A204.1 (cell line): ENCODE measurements around the gene CR2.
"Not testable (repeated sequence)": the region's sequence is repeated elsewhere in the genome, so short reads cannot be mapped to it uniquely, and the experiment has no call there.

Experiments
- FAIRE-seq: peaks from 2 replicates; lab custom pipeline; 2012; peaks lifted over from hg19 to GRCh38; lab: Jason Lieb, UNC

CR2 gene

GRCh38 chr1:207454046-207454964 lies at the start of gene CR2:
CR2 (plus strand) TSS chr1:207454328; CDS start chr1:207454419, 91 bp downstream.
- FAIRE-seq, result no peak

GRCh38 chr1:207404849-207405525 lies 49.1 kb upstream of the CR2 start:
- FAIRE-seq, result peak; percentile 84

- FAIRE-seq, result no peak
These were observed 48.3 kb upstream of the CR2 start for GRCh38 chr1:207405814-207406213.

GRCh38 chr1:207407655-207408260 lies 46.4 kb upstream of the CR2 start:
- FAIRE-seq, result no peak

GRCh38 chr1:207412845-207413244 lies 41.3 kb upstream of the CR2 start:
- FAIRE-seq, result no peak

- FAIRE-seq, result no peak
These were observed 39.5 kb upstream of the CR2 start for GRCh38 chr1:207414606-207415108.

- no peak for FAIRE-seq
These were observed 37.1 kb upstream of the CR2 start for GRCh38 chr1:207417076-207417475.

- FAIRE-seq, result no peak
These were observed 35.8 kb upstream of the CR2 start for GRCh38 chr1:207418351-207418750.

GRCh38 chr1:207420109-207420508 lies 34.0 kb upstream of the CR2 start:
- no peak for FAIRE-seq

- no peak for FAIRE-seq
These were observed 33.0 kb upstream of the CR2 start for GRCh38 chr1:207421078-207421477.

- FAIRE-seq, result no peak
These were observed 30.4 kb upstream of the CR2 start for GRCh38 chr1:207423560-207424292.

GRCh38 chr1:207424570-207425131 lies 29.5 kb upstream of the CR2 start:
- FAIRE-seq, result no peak

GRCh38 chr1:207427832-207428585 lies 26.1 kb upstream of the CR2 start:
- no peak for FAIRE-seq

GRCh38 chr1:207428783-207429182 lies 25.3 kb upstream of the CR2 start:
- FAIRE-seq, result no peak

- FAIRE-seq, result no peak
These were observed 24.2 kb upstream of the CR2 start for GRCh38 chr1:207429963-207430362.

GRCh38 chr1:207430602-207431001 lies 23.5 kb upstream of the CR2 start:
- FAIRE-seq, result no peak

- FAIRE-seq, result no peak
These were observed 22.6 kb upstream of the CR2 start for GRCh38 chr1:207431508-207431907.

- FAIRE-seq, result no peak
These were observed 20.7 kb upstream of the CR2 start for GRCh38 chr1:207433435-207433834.

GRCh38 chr1:207436746-207437145 lies 17.4 kb upstream of the CR2 start:
- not testable (repeated sequence) for FAIRE-seq

GRCh38 chr1:207440626-207441025 lies 13.5 kb upstream of the CR2 start:
- no peak for FAIRE-seq
